Right lobe of liver (tissue), 6 donors: ENCODE results near the gene RHBDD1. TPM values are rescaled to one million over a fixed set of nuclear protein-coding genes. Genes with fewer than 3 reads are reported as not detected.

ENCODE experiments used
- ATAC-seq, 4 donors: fragments of 200-7000 bp; cut with Tn5 transposase; one replicate each; pipeline ENCODE4 v1.9.1; 2020; ENCODE audit warnings: mild to moderate bottlenecking in 4 of 4, moderate library complexity in 4 of 4
- DNase-seq, 3 donors: peaks; one replicate each; pipeline ENCODE4 v3.0.0-alpha.2; 2020
- H3K27ac ChIP-seq, 3 donors: fragments of 200-600 bp; one replicate each; pipeline ENCODE4 v1.8.0; 2022
- H3K27me3 ChIP-seq, 2 donors: fragments of 200-600 bp; one replicate each; pipeline ENCODE4 v1.8.0; 2022
- H3K36me3 ChIP-seq, 4 donors: fragments of 200-600 bp; sonication (generic) in 1 of 4; one replicate each; pipeline versions ENCODE4 v1.5.1 to v1.8.0; 2017 to 2022; ENCODE audit warnings: control low read depth in 1 of 4
- H3K4me1 ChIP-seq, 4 donors: fragments of 200-600 bp; sonication (generic) in 1 of 4; one replicate each; pipeline versions ENCODE4 v1.5.1 to v1.8.0; 2017 to 2022; ENCODE audit warnings: control low read depth in 1 of 4
- H3K4me3 ChIP-seq, 3 donors: fragments of 200-600 bp; one replicate each; pipeline ENCODE4 v1.8.0; 2022
- H3K9me3 ChIP-seq, 4 donors: fragments of 200-600 bp; sonication (generic) in 1 of 4; one replicate each; pipeline versions ENCODE4 v1.5.1 to v1.8.0; 2017 to 2022; ENCODE audit warnings: control low read depth in 1 of 4
- CTCF ChIP-seq, 4 donors: fragments of 200-600 bp in 3 of 4; fragments of 450-650 bp in 1 of 4; IDR thresholded peaks; one replicate each; pipeline versions ENCODE4 v1.5.1 to v1.8.0; 2016 to 2022; ENCODE audit warnings: antibody characterized with exemption in 4 of 4, mild to moderate bottlenecking in 2 of 4
- POLR2A ChIP-seq: fragments of 450-650 bp; IDR thresholded peaks from one replicate; pipeline ENCODE4 v1.6.1; 2017; ENCODE audit warnings: antibody characterized with exemption, mild to moderate bottlenecking
- WGBS: methylation state at CpG from one replicate; pipeline ENCODE4 v1.1.6; 2018; ENCODE audit warnings: low coverage, low lambda C conversion rate; ENCODE audit not compliant: insufficient coverage; ENCODE audit errors: missing lambda C conversion rate; 5-methylcytosine and 5-hydroxymethylcytosine counted together
- intact Hi-C, 2 donors: fragments of 100-400 bp; cut with DNase I; formaldehyde crosslinking; loops; one replicate each; pipeline versions ENCODE4 v1.11.2 to v1.14.1; 2022
- total RNA-seq, 6 experiments: library from RNA; depleted of rRNA in 2 of 6; stranded (reverse); fragments of >200 nt in 2 of 6; fragmentation: NEBNext Ultra II Directional in 3 of 6; extraction: Animal tissue kit (Norgen Biotek cat#: 25700) in 3 of 6; gene quantifications; one replicate each; pipeline versions ENCODE4 v1.1.0 to v1.2.4, GENCODE V29; 2016 to 2023
- donor health status: DM: no; HTN: yes; CAD: no.
- donor health status: DM: no; HTN: no; CAD: no.
- donor health status: DM: no; HTN: no; CAD: no.
- donor health status: DM: no; HTN: yes; CAD: no.
- donor health status: DM: no; HTN: yes; CAD: no.

Gene RHBDD1
- total RNA-seq, 6 experiments from 2014 or later: 14.7 to 25.3 (median 21.0) TPM

- DNase-seq (no peak), ATAC-seq (no peak)
- no peak overlapping the region for H3K4me3 ChIP-seq
- no peak overlapping the region for H3K27ac ChIP-seq
- H3K36me3 ChIP-seq: no peaks in the 10 kb centered on the region
- no peaks in the 10 kb centered on the region for H3K27me3 ChIP-seq
- no peak for TF ChIP-seq CTCF (IDR thresholded peaks at IDR 0.05)
- TF ChIP-seq POLR2A: no peak
- no peaks in the 10 kb centered on the region for H3K9me3 ChIP-seq
- H3K4me1 ChIP-seq: no peaks in the 10 kb centered on the region
- intact Hi-C loops: no loop called here
- no CpG with 5 or more reads among the region's 2 CpGs for WGBS
These were observed 13.5 kb downstream of the RHBDD1 start for GRCh38 chr2:226849349-226849748.

GRCh38 chr2:226850024-226850423, 14.2 kb downstream of the RHBDD1 start:
- Histone ChIP-seq H3K27ac (no peak overlapping the region), H3K36me3 (no peaks in the 10 kb centered on the region), H3K4me3 (no peak overlapping the region), H3K9me3 (no peaks in the 10 kb centered on the region), H3K4me1 (no peaks in the 10 kb centered on the region), H3K27me3 (no peaks in the 10 kb centered on the region)
- DNase-seq (no peak), ATAC-seq (no peak)
- 81% methylated on average over 5 of the region's 5 CpGs for WGBS
- TF ChIP-seq CTCF (IDR thresholded peaks at IDR 0.05) (no peak), POLR2A (no peak)
- intact Hi-C loops: no loop called here

GRCh38 chr2:226855787-226856186, 19.9 kb downstream of the RHBDD1 start:
- Histone ChIP-seq H3K4me1 (no peaks in the 10 kb centered on the region), H3K9me3 (no peaks in the 10 kb centered on the region), H3K4me3 (no peak overlapping the region), H3K27me3 (no peaks in the 10 kb centered on the region), H3K27ac (no peak overlapping the region), H3K36me3 (no peaks in the 10 kb centered on the region)
- no peak for ATAC-seq
- DNase-seq: no peak
- TF ChIP-seq POLR2A (no peak), CTCF (IDR thresholded peaks at IDR 0.05) (no peak)
- WGBS: 97% methylated on average over 2 of the region's 2 CpGs
- intact Hi-C loops: no loop called here

GRCh38 chr2:226860087-226860486, 24.2 kb downstream of the RHBDD1 start:
- DNase-seq (no peak), ATAC-seq (no peak)
- no peaks in the 10 kb centered on the region for H3K4me1 ChIP-seq
- H3K9me3 ChIP-seq: no peaks in the 10 kb centered on the region
- no peaks in the 10 kb centered on the region for H3K27me3 ChIP-seq
- no peak overlapping the region for H3K27ac ChIP-seq
- intact Hi-C loops: no loop called here
- no peak overlapping the region for H3K4me3 ChIP-seq
- H3K36me3 ChIP-seq: peaks cover 0 to 4% (median under 1%) of the 10 kb centered on the region in 4 donors
- no peak for TF ChIP-seq CTCF (IDR thresholded peaks at IDR 0.05)
- TF ChIP-seq POLR2A: no peak

- Histone ChIP-seq H3K27me3 (no peaks in the 10 kb centered on the region), H3K27ac (no peak overlapping the region), H3K4me3 (no peak overlapping the region), H3K4me1 (no peaks in the 10 kb centered on the region), H3K9me3 (no peaks in the 10 kb centered on the region), H3K36me3 (peaks cover 0 to 4% (median under 1%) of the 10 kb centered on the region in 4 donors)
- 70% methylated on average over 2 of the region's 2 CpGs for WGBS
- ATAC-seq (no peak), DNase-seq (no peak)
- intact Hi-C loops: no loop called here
- TF ChIP-seq POLR2A (no peak), CTCF (IDR thresholded peaks at IDR 0.05) (no peak)
These were observed 26.8 kb downstream of the RHBDD1 start for GRCh38 chr2:226862623-226863022.
